Endodermal cell (in vitro differentiated cells): Measurements from ENCODE around the gene SORCS2. TPM values are rescaled to one million over a fixed set of nuclear protein-coding genes. Genes with fewer than 3 reads are reported as not detected.

Source experiments
- DNase-seq: peaks from one replicate; pipeline ENCODE4 v3.0.0-alpha.2; 2017
- H3K27ac ChIP-seq: 2 replicates; pipeline ENCODE4 v1.5.1; 2013; ENCODE audit warnings: mild to moderate bottlenecking, low read depth, low read length, moderate library complexity
- H3K27me3 ChIP-seq: 2 replicates; pipeline ENCODE4 v1.6.1; 2013; ENCODE audit warnings: mild to moderate bottlenecking, low read length, moderate library complexity; ENCODE audit not compliant: insufficient read depth, control insufficient read depth, poor library complexity, severe bottlenecking
- H3K36me3 ChIP-seq: 2 replicates; pipeline ENCODE4 v1.7.0; 2013; ENCODE audit warnings: mild to moderate bottlenecking, low read length, moderate library complexity; ENCODE audit not compliant: control insufficient read depth, insufficient read depth
- H3K4me1 ChIP-seq: one replicate; pipeline ENCODE4 v1.7.0; 2013; ENCODE audit warnings: low read length; ENCODE audit not compliant: control insufficient read depth, insufficient read depth
- H3K4me3 ChIP-seq: 2 replicates; pipeline ENCODE4 v1.5.1; 2013; ENCODE audit warnings: mild to moderate bottlenecking, low read length, moderate library complexity
- H3K9ac ChIP-seq: 2 replicates; pipeline ENCODE4 v1.6.1; 2013; ENCODE audit warnings: mild to moderate bottlenecking, low read length, moderate library complexity; ENCODE audit not compliant: poor library complexity, severe bottlenecking; ENCODE audit errors: extremely low read depth
- H3K9me3 ChIP-seq: 2 replicates; pipeline ENCODE4 v1.6.1; 2013; ENCODE audit warnings: mild to moderate bottlenecking, low read length, moderate library complexity; ENCODE audit not compliant: control insufficient read depth
- H3K27ac Mint-ChIP-seq: 2 replicates; pipeline ENCODE4 v1.8.0; 2020; ENCODE audit warnings: mixed read lengths
- H3K27me3 Mint-ChIP-seq: 2 replicates; pipeline ENCODE4 v1.8.0; 2021; ENCODE audit warnings: mild to moderate bottlenecking, mixed read lengths; ENCODE audit not compliant: insufficient read depth
- H3K36me3 Mint-ChIP-seq: 2 replicates; pipeline ENCODE4 v1.8.0; 2020; ENCODE audit warnings: low read depth, mixed read lengths
- H3K4me1 Mint-ChIP-seq: 2 replicates; pipeline ENCODE4 v1.8.0; 2020; ENCODE audit warnings: mixed read lengths
- H3K4me3 Mint-ChIP-seq: 2 replicates; pipeline ENCODE4 v1.8.0; 2020; ENCODE audit warnings: mild to moderate bottlenecking, moderate library complexity, mixed read lengths
- H3K9me3 Mint-ChIP-seq: 2 replicates; pipeline ENCODE4 v1.8.0; 2020; ENCODE audit warnings: mild to moderate bottlenecking, mixed read lengths
- CTCF ChIP-seq: fragments of 200-600 bp; sonication (generic); conservative IDR thresholded peaks from 2 replicates; pipeline ENCODE4 v1.5.0; 2021; ENCODE audit warnings: antibody characterized with exemption, mild to moderate bottlenecking
- WGBS, 2 experiments: methylation state at CpG; one replicate each; pipeline versions ENCODE4 v1.1.5 to v1.1.7; 2013; ENCODE audit warnings: missing lambda C conversion rate in 2 of 2, mixed read lengths in 1 of 2; ENCODE audit not compliant: insufficient coverage in 1 of 2, insufficient read length in 1 of 2; 5-methylcytosine and 5-hydroxymethylcytosine counted together
- total RNA-seq, 2 donors: library from RNA; stranded (reverse); fragmentation: NEBNext Ultra II Directional in 1 of 2; extraction: Animal tissue kit (Norgen Biotek cat#: 25700) in 1 of 2; gene quantifications; 2 replicates in 1 of 2; 3 replicates in 1 of 2; pipeline ENCODE4 v1.2.1, GENCODE V29; 2021

The SORCS2 gene
- total RNA-seq, 2 donors from 2014 or later: 1.4 to 1.9 TPM

GRCh38 chr4:7610022-7610670, 417.8 kb downstream of the SORCS2 start:
- peaks cover under 1% of the 10 kb centered on the region for H3K9me3 Mint-ChIP-seq
- H3K27ac Mint-ChIP-seq: no peak overlapping the region
- 87 to 91% methylated on average over 10 to 17 of the region's 17 CpGs for WGBS, 2 experiments
- Histone ChIP-seq H3K4me1 (no peaks in the 10 kb centered on the region), H3K9me3 (no peaks in the 10 kb centered on the region), H3K27ac (no peak overlapping the region), H3K9ac (no peak overlapping the region), H3K27me3 (no peaks in the 10 kb centered on the region), H3K36me3 (no peaks in the 10 kb centered on the region), H3K4me3 (no peak overlapping the region)
- no peaks in the 10 kb centered on the region for H3K4me1 Mint-ChIP-seq
- no peak for DNase-seq
- H3K36me3 Mint-ChIP-seq: no peaks in the 10 kb centered on the region
- no peak for TF ChIP-seq CTCF
- no peaks in the 10 kb centered on the region for H3K27me3 Mint-ChIP-seq
- H3K4me3 Mint-ChIP-seq: no peak overlapping the region

- Mint-ChIP-seq H3K9me3 (no peaks in the 10 kb centered on the region), H3K4me3 (no peak overlapping the region), H3K27ac (no peak overlapping the region), H3K4me1 (no peaks in the 10 kb centered on the region), H3K27me3 (no peaks in the 10 kb centered on the region), H3K36me3 (no peaks in the 10 kb centered on the region)
- Histone ChIP-seq H3K36me3 (no peaks in the 10 kb centered on the region), H3K4me1 (no peaks in the 10 kb centered on the region), H3K4me3 (no peak overlapping the region), H3K27ac (no peak overlapping the region), H3K9ac (no peak overlapping the region), H3K27me3 (no peaks in the 10 kb centered on the region), H3K9me3 (no peaks in the 10 kb centered on the region)
- WGBS, 2 experiments: 93% methylated on average over 7 to 8 of the region's 8 CpGs
- no peak for DNase-seq
- no peak for TF ChIP-seq CTCF
Observed at GRCh38 chr4:7610841-7611240, 418.5 kb downstream of the SORCS2 start.

GRCh38 chr4:7612311-7612897, 420.1 kb downstream of the SORCS2 start:
- Mint-ChIP-seq H3K27ac (no peak overlapping the region), H3K36me3 (no peaks in the 10 kb centered on the region), H3K4me3 (no peak overlapping the region), H3K9me3 (no peaks in the 10 kb centered on the region), H3K27me3 (no peaks in the 10 kb centered on the region), H3K4me1 (no peaks in the 10 kb centered on the region)
- no peaks in the 10 kb centered on the region for H3K9me3 ChIP-seq
- no peak overlapping the region for H3K27ac ChIP-seq
- 86 to 89% methylated on average over 9 to 16 of the region's 16 CpGs for WGBS, 2 experiments
- no peak for TF ChIP-seq CTCF
- H3K4me3 ChIP-seq: no peak overlapping the region
- no peak overlapping the region for H3K9ac ChIP-seq
- H3K36me3 ChIP-seq: no peaks in the 10 kb centered on the region
- H3K27me3 ChIP-seq: peaks cover 1% of the 10 kb centered on the region
- no peak for DNase-seq
- no peaks in the 10 kb centered on the region for H3K4me1 ChIP-seq
